Calu3 (cell line): Measurements from ENCODE around the gene TSSK2. TPM values are rescaled to one million over a fixed set of nuclear protein-coding genes. Genes with fewer than 3 reads are reported as not detected.

Experiments used
- BruUV-seq: library from RNA; stranded (reverse); fragments of 400-500 nt; replicated peaks from 2 replicates; lab custom pipeline; 2021; lab: Mats Ljungman, UMichigan
- CTCF ChIA-PET: fragments of 300-600 bp; sonication (Branson Sonifier 250); formaldehyde crosslinking; loops from one replicate; lab custom pipeline; 2022; ENCODE audit warnings: antibody characterized with exemption; lab: Charles Lee
- DNase-seq: peaks from one replicate; pipeline ENCODE4 v3.0.0; 2022
- H3K27ac Mint-ChIP-seq: one replicate; pipeline ENCODE4 v1.8.0; 2022; ENCODE audit warnings: mixed read lengths; ENCODE audit not compliant: unreplicated experiment
- H3K27me3 Mint-ChIP-seq: one replicate; pipeline ENCODE4 v1.8.0; 2022; ENCODE audit warnings: mixed read lengths; ENCODE audit not compliant: unreplicated experiment
- H3K36me3 Mint-ChIP-seq: one replicate; pipeline ENCODE4 v1.8.0; 2022; ENCODE audit warnings: mild to moderate bottlenecking, moderate library complexity, mixed read lengths; ENCODE audit not compliant: insufficient read depth, unreplicated experiment
- H3K4me1 Mint-ChIP-seq: one replicate; pipeline ENCODE4 v1.8.0; 2022; ENCODE audit warnings: mild to moderate bottlenecking, low read depth, mixed read lengths; ENCODE audit not compliant: unreplicated experiment
- H3K4me3 Mint-ChIP-seq: one replicate; pipeline ENCODE4 v1.8.0; 2022; ENCODE audit warnings: mild to moderate bottlenecking, low read depth, moderate library complexity, mixed read lengths; ENCODE audit not compliant: unreplicated experiment
- H3K9me3 Mint-ChIP-seq: one replicate; pipeline ENCODE4 v1.8.0; 2022; ENCODE audit warnings: low read depth, mixed read lengths; ENCODE audit not compliant: unreplicated experiment
- intact Hi-C: fragments of 100-400 bp; cut with micrococcal nuclease; formaldehyde crosslinking; loops from one replicate; pipeline ENCODE4 v1.10.0; 2022; ENCODE audit not compliant: unreplicated experiment
- total RNA-seq: library from RNA; stranded (reverse); gene quantifications from 2 replicates; pipeline ENCODE4 v1.2.3, GENCODE V29; 2022
- TF ChIP-seq, protein P1 (sequence below): fragments of 200-600 bp; IDR thresholded peaks from one replicate; pipeline ENCODE4 v1.8.0; 2022; ENCODE audit warnings: antibody characterized with exemption; ENCODE audit not compliant: unreplicated experiment

Gene TSSK2
- total RNA-seq, 1 experiment from 2014 or later: not detected

DNA sequence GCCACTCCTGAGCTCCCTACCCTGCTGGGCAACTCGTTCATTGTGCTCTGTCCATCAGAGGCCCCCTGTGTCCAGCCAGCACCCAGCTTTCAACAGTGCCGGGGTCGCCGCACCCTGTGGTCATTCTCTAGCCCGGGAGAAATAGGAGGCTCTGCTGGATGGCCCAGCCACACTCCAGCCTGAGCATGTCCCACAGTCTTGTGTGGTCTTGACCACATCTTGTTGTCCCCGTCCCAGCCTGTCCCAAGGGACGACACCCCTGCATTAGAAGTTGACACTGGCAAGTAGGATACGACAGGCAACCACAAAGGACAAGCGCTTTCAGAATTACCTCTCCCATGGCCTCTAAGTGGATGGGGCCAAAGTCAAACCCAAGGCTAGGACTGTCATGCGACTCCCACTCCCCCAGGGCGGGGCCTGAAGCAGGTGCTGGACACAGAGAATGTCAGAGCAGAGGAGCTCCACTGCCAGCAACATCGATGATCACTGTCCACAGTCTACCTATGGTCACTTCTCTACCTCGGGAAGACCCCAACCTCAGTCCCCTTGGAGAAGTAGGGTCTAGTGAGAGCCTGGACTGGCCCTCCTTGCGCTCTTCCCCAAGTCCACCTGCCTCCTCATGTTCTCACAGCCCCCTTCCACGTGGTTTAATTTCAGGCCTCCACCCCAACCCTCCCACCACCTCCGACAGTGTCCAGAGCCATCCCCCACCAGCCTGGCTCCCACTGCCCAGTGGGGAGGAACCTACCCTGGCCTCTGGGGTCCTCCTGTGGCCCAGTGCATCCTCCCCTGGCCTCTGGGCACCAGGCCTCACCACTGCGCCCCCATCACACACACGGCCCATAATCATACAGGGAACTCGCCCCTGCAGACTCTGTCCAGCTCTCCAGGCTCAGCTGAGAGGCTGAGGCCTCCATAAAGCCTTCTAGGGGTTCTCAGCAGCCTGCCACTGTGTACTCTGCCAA lies 4.5 kb upstream of the TSSK2 start:
- no peak overlapping the region for H3K4me3 Mint-ChIP-seq
- H3K27me3 Mint-ChIP-seq: no peaks in the 10 kb centered on the region
- H3K36me3 Mint-ChIP-seq: peaks cover 14% of the 10 kb centered on the region
- intact Hi-C loops: no loop called here
- TF ChIP-seq, protein P1, sequence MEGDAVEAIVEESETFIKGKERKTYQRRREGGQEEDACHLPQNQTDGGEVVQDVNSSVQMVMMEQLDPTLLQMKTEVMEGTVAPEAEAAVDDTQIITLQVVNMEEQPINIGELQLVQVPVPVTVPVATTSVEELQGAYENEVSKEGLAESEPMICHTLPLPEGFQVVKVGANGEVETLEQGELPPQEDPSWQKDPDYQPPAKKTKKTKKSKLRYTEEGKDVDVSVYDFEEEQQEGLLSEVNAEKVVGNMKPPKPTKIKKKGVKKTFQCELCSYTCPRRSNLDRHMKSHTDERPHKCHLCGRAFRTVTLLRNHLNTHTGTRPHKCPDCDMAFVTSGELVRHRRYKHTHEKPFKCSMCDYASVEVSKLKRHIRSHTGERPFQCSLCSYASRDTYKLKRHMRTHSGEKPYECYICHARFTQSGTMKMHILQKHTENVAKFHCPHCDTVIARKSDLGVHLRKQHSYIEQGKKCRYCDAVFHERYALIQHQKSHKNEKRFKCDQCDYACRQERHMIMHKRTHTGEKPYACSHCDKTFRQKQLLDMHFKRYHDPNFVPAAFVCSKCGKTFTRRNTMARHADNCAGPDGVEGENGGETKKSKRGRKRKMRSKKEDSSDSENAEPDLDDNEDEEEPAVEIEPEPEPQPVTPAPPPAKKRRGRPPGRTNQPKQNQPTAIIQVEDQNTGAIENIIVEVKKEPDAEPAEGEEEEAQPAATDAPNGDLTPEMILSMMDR: no peak
- H3K4me1 Mint-ChIP-seq: peaks cover 8% of the 10 kb centered on the region
- BruUV-seq: no TSS peak
- CTCF ChIA-PET: no interaction called here
- H3K27ac Mint-ChIP-seq: no peak overlapping the region
- H3K9me3 Mint-ChIP-seq: no peaks in the 10 kb centered on the region
- no peak for DNase-seq

DNA sequence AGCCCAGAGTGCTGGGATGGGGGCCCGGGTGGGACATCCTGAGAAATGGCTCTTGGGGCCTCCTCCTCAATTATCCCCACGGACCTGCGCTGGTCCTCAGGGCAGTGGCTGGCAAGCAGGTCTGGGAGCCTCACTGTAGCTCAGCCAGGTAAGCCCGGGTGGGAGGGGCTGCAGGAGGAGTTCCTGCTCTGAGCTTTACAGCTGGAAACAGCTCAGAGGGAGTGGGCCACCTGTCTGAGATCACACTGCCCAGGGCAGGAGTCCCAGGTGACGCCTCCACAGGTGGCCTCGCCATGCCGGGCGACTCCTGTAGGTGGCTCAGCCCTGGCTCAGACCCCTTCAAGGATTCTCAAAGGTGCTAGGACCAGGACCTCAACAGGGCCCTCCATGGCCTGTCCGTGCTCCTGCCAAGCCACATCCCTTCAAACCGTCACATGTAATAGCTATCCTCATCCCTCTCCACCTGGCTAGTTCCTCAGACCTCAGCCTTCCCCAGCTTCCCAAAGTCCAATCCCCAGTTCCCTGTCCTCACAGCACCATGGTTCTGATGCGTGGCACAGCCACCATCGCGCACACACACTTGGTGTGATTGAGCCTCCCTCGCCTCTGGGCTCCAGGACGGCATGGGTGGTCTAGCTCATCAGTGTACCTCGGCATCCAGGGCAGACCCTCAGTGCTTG lies 3.6 kb upstream of the TSSK2 start:
- no TSS peak for BruUV-seq
- peaks cover 5% of the 10 kb centered on the region for H3K36me3 Mint-ChIP-seq
- H3K4me1 Mint-ChIP-seq: peaks cover 8% of the 10 kb centered on the region
- intact Hi-C loops: no loop called here
- DNase-seq: no peak
- H3K9me3 Mint-ChIP-seq: no peaks in the 10 kb centered on the region
- no peaks in the 10 kb centered on the region for H3K27me3 Mint-ChIP-seq
- CTCF ChIA-PET: no interaction called here
- TF ChIP-seq, protein P1: no peak
- H3K27ac Mint-ChIP-seq: no peak overlapping the region
- H3K4me3 Mint-ChIP-seq: no peak overlapping the region

DNA sequence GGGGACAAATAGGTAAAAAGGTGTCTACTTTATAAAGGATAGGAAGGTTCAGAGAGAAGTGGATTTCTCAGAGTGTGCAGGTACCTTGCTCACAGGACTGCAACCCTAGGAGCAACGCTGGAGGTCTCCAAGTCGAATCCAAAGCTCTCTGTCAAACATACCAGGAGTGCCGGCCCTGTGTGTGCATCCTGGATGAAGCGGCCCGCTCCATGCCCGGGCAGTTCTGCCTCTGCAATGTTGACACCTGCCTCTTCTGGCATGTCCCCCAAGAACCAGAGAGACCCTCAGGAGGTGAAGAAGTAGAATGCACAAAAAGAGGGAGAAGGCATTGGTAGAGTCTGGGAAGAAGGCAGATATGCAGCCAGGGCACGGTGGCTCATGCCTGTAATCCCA lies 3.1 kb upstream of the TSSK2 start:
- DNase-seq: no peak
- no peaks in the 10 kb centered on the region for H3K9me3 Mint-ChIP-seq
- intact Hi-C loops: no loop called here
- TF ChIP-seq, protein P1: no peak
- H3K36me3 Mint-ChIP-seq: peaks cover 2% of the 10 kb centered on the region
- H3K4me1 Mint-ChIP-seq: peaks cover 4% of the 10 kb centered on the region
- CTCF ChIA-PET: no interaction called here
- BruUV-seq: no TSS peak
- no peaks in the 10 kb centered on the region for H3K27me3 Mint-ChIP-seq
- no peak overlapping the region for H3K4me3 Mint-ChIP-seq
- H3K27ac Mint-ChIP-seq: no peak overlapping the region

DNA sequence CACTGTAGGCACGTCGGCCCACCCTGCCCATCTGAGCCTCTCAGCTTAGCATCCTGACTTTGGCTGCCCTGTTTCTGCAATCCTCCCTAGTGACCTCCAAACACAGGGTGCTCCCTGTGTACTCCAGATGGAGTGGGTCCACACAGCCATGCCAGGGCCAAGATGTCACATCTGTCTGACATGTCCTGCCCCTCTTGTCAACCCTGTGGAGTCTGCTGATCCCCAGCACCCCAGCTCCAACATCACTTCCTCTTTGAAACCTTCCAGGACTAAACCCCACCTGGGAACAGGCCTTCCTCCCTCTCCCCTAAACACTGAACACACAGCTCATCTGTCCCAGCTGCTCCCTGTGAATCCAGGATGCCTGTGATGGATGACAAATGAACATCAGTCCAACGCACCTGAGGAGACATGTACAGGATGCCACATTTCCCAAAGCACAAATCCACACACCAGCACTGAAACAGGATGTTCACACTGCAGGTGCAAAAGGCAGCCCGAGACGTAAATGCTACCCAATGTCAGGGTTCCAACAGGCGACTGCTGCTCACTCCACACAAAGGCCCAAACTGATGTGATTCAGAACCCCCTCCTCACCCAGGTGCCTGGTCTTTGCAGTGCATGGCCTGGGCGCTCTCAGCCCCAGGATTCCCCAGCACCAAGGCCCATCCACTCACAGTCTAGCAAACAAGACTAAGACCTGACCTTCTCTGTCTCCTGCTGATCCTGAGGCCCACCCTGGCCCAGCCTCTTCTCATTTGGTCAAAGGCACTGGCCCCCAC lies 2.0 kb upstream of the TSSK2 start:
- no peak overlapping the region for H3K4me3 Mint-ChIP-seq
- H3K4me1 Mint-ChIP-seq: no peaks in the 10 kb centered on the region
- TF ChIP-seq, protein P1: no peak
- no peak overlapping the region for H3K27ac Mint-ChIP-seq
- CTCF ChIA-PET: no interaction called here
- DNase-seq: no peak
- no peaks in the 10 kb centered on the region for H3K9me3 Mint-ChIP-seq
- no peaks in the 10 kb centered on the region for H3K27me3 Mint-ChIP-seq
- intact Hi-C loops: no loop called here
- no TSS peak for BruUV-seq
- peaks cover 13% of the 10 kb centered on the region for H3K36me3 Mint-ChIP-seq
